Smooth muscle cell (in vitro differentiated cells): ENCODE measurements around the gene MBD5. TPM values are rescaled to one million over a fixed set of nuclear protein-coding genes. Genes with fewer than 3 reads are reported as not detected.

Experiments used
- DNase-seq: peaks from one replicate; lab custom pipeline; 2025; ENCODE audit not compliant: unreplicated experiment; lab: John Stamatoyannopoulos, UW
- H2AFZ ChIP-seq: fragments of 200-600 bp; sonication (generic); 2 replicates; pipeline ENCODE4 v1.6.0; 2016; ENCODE audit warnings: antibody characterized with exemption, low read depth, mild to moderate bottlenecking
- H3F3A ChIP-seq: fragments of 200-600 bp; sonication (generic); 2 replicates; pipeline ENCODE4 v1.6.0; 2017; ENCODE audit warnings: antibody characterized with exemption, low read depth
- H3K27ac ChIP-seq: fragments of 200-600 bp; sonication (generic); 2 replicates; pipeline ENCODE4 v1.5.1; 2016; ENCODE audit warnings: low read depth, mild to moderate bottlenecking
- H3K27me3 ChIP-seq: fragments of 200-600 bp; sonication (generic); 2 replicates; pipeline ENCODE4 v1.6.1; 2016; ENCODE audit warnings: low read depth, mild to moderate bottlenecking
- H3K36me3 ChIP-seq: fragments of 200-600 bp; sonication (generic); 2 replicates; pipeline ENCODE4 v1.5.1; 2016; ENCODE audit warnings: low read depth
- H3K4me1 ChIP-seq: fragments of 200-600 bp; sonication (generic); 2 replicates; pipeline ENCODE4 v1.5.1; 2016; ENCODE audit warnings: low read depth
- H3K4me2 ChIP-seq: fragments of 200-600 bp; sonication (generic); 2 replicates; pipeline ENCODE4 v1.6.0; 2016; ENCODE audit warnings: mild to moderate bottlenecking
- H3K4me3 ChIP-seq: fragments of 200-600 bp; sonication (generic); 2 replicates; pipeline ENCODE4 v1.5.1; 2016; ENCODE audit warnings: mild to moderate bottlenecking
- H3K79me2 ChIP-seq: fragments of 200-600 bp; sonication (generic); 2 replicates; pipeline ENCODE4 v1.6.0; 2016; ENCODE audit warnings: low read depth, mild to moderate bottlenecking
- H3K9ac ChIP-seq: fragments of 200-600 bp; sonication (generic); 2 replicates; pipeline ENCODE4 v1.6.0; 2016; ENCODE audit warnings: low read depth
- H3K9me3 ChIP-seq: fragments of 200-600 bp; sonication (generic); replicated peaks from 2 replicates; pipeline ENCODE4 v1.5.1; 2016; ENCODE audit warnings: low read depth
- H4K20me1 ChIP-seq: fragments of 200-600 bp; sonication (generic); 2 replicates; pipeline ENCODE4 v1.6.0; 2016; ENCODE audit warnings: low read depth
- WGBS: methylation state at CpG from one replicate; pipeline ENCODE4 v1.1.7; 2016; ENCODE audit warnings: low lambda C conversion rate; 5-methylcytosine and 5-hydroxymethylcytosine counted together
- polyA plus RNA-seq: library from polyadenylated mRNA; unstranded; fragments of >200 nt; fragmentation: Nextera tagmentation; extraction: Ambion mirVana; gene quantifications from 2 replicates; pipeline ENCODE4 v1.2.1, GENCODE V29; 2016
- total RNA-seq: library from RNA; depleted of rRNA; stranded (reverse); fragments of >200 nt; gene quantifications from 2 replicates; pipeline ENCODE4 v1.2.3, GENCODE V29; 2014
- TF ChIP-seq, protein P1 (sequence below): fragments of 200-600 bp; sonication (generic); IDR thresholded peaks from 2 replicates; pipeline ENCODE4 v1.5.1; 2017; ENCODE audit warnings: borderline replicate concordance, mild to moderate bottlenecking, antibody characterized with exemption; ENCODE audit not compliant: insufficient read depth, poor library complexity, severe bottlenecking

Gene MBD5
- total and polyA plus RNA-seq, 2 experiments from 2014 or later = 25.7 to 31.2 TPM

- H3K36me3 ChIP-seq = peaks cover 10% of the 10 kb centered on the region
- H3K9me3 ChIP-seq = no peaks in the 10 kb centered on the region
- H3K4me2 ChIP-seq = no peak overlapping the region
- H2AFZ ChIP-seq = no peak overlapping the region
- H3K9ac ChIP-seq = no peak overlapping the region
- H3K4me3 ChIP-seq = no peak overlapping the region
- H3K27me3 ChIP-seq = no peaks in the 10 kb centered on the region
- peak overlapping the region; percentile 37 for H3K27ac ChIP-seq
- H3K79me2 ChIP-seq = peaks cover 7% of the 10 kb centered on the region
- H3F3A ChIP-seq = no peaks in the 10 kb centered on the region
- TF ChIP-seq, protein P1, sequence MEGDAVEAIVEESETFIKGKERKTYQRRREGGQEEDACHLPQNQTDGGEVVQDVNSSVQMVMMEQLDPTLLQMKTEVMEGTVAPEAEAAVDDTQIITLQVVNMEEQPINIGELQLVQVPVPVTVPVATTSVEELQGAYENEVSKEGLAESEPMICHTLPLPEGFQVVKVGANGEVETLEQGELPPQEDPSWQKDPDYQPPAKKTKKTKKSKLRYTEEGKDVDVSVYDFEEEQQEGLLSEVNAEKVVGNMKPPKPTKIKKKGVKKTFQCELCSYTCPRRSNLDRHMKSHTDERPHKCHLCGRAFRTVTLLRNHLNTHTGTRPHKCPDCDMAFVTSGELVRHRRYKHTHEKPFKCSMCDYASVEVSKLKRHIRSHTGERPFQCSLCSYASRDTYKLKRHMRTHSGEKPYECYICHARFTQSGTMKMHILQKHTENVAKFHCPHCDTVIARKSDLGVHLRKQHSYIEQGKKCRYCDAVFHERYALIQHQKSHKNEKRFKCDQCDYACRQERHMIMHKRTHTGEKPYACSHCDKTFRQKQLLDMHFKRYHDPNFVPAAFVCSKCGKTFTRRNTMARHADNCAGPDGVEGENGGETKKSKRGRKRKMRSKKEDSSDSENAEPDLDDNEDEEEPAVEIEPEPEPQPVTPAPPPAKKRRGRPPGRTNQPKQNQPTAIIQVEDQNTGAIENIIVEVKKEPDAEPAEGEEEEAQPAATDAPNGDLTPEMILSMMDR = no peak
- H3K4me1 ChIP-seq = no peaks in the 10 kb centered on the region
- no peak for DNase-seq
- H4K20me1 ChIP-seq = peaks cover 7% of the 10 kb centered on the region
Observed at GRCh38 chr2:148338541-148338940, 317.6 kb downstream of the MBD5 start.

- no peaks in the 10 kb centered on the region for H3F3A ChIP-seq
- H3K4me3 ChIP-seq = no peak overlapping the region
- peaks cover 11% of the 10 kb centered on the region for H3K79me2 ChIP-seq
- no peaks in the 10 kb centered on the region for H3K27me3 ChIP-seq
- no peak overlapping the region for H3K27ac ChIP-seq
- H4K20me1 ChIP-seq = peaks cover 10% of the 10 kb centered on the region
- H3K4me1 ChIP-seq = no peaks in the 10 kb centered on the region
- H3K9me3 ChIP-seq = no peaks in the 10 kb centered on the region
- H3K36me3 ChIP-seq = peaks cover 11% of the 10 kb centered on the region
- TF ChIP-seq, protein P1 = no peak
- no peak overlapping the region for H3K9ac ChIP-seq
- H3K4me2 ChIP-seq = no peak overlapping the region
- no peak for DNase-seq
- 78% methylated on average over 4 of the region's 4 CpGs for WGBS
- H2AFZ ChIP-seq = no peak overlapping the region
Observed at GRCh38 chr2:148342086-148342485, 321.2 kb downstream of the MBD5 start.

DNA sequence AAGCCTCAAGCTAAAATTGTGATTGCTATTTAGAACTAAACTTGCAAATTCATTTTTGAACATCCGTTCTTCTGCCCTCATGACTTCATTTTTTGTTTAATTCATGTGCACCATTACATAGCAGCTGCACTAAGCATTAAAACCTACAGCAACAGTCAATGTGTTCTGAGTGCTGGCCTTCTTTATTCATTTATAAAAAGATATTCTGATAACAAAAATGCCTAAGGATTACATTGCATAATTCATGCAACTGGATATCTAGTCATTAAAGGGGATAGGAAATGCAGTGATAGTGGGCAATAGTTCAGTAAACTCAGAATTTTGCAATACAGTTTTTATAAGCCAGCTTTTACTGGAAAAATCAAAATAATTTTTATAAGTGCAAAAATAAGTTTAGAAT, 329.3 kb downstream of the MBD5 start:
- 69% methylated on average over 1 of the region's 1 CpG for WGBS
- TF ChIP-seq, protein P1 = no peak
- no peak for DNase-seq
- Histone ChIP-seq H3K9me3 (no peaks in the 10 kb centered on the region), H3K9ac (no peak overlapping the region), H3K79me2 (peaks cover 4% of the 10 kb centered on the region), H3K27ac (no peak overlapping the region), H3K27me3 (no peaks in the 10 kb centered on the region), H3F3A (no peaks in the 10 kb centered on the region), H3K4me3 (no peak overlapping the region), H3K36me3 (no peaks in the 10 kb centered on the region), H4K20me1 (peaks cover 25% of the 10 kb centered on the region), H3K4me2 (peak overlapping the region; percentile 1), H2AFZ (no peak overlapping the region), H3K4me1 (no peaks in the 10 kb centered on the region)

- Histone ChIP-seq H3K27ac (no peak overlapping the region), H3K27me3 (no peaks in the 10 kb centered on the region), H3K4me1 (no peaks in the 10 kb centered on the region), H3K4me3 (no peak overlapping the region), H3K9me3 (no peaks in the 10 kb centered on the region), H2AFZ (no peak overlapping the region), H3K9ac (no peak overlapping the region), H3K4me2 (no peak overlapping the region), H3K79me2 (peaks cover 13% of the 10 kb centered on the region), H3K36me3 (no peaks in the 10 kb centered on the region), H3F3A (no peaks in the 10 kb centered on the region), H4K20me1 (peaks cover 32% of the 10 kb centered on the region)
- DNase-seq = no peak
- WGBS = 67% methylated on average over 2 of the region's 2 CpGs
- TF ChIP-seq, protein P1 = no peak
Observed at GRCh38 chr2:148351437-148352143, 330.7 kb downstream of the MBD5 start.
